NB4 (cell line): ENCODE results near the gene TMA7B.

Experiments used
- DNase-seq: peaks from one replicate; pipeline ENCODE4 v3.0.0; 2010; ENCODE audit warnings: low read depth
- H3K4me3 ChIP-seq: one replicate; pipeline ENCODE4 v1.5.1; 2011; ENCODE audit warnings: mild to moderate bottlenecking, low read depth, low read length, moderate library complexity
- MYC ChIP-seq: IDR thresholded peaks from 2 replicates; pipeline ENCODE4 v1.6.1; 2011; ENCODE audit warnings: low read depth, low read length
- POLR2A ChIP-seq: IDR thresholded peaks from 2 replicates; pipeline ENCODE4 v1.6.1; 2011; ENCODE audit warnings: mild to moderate bottlenecking; ENCODE audit not compliant: insufficient read length; ENCODE audit errors: extremely low read depth
- TF ChIP-seq, protein P1 (sequence below): IDR thresholded peaks from 2 replicates; pipeline ENCODE4 v1.6.1; 2011; ENCODE audit warnings: low read depth, low read length
- TF ChIP-seq, protein P2 (sequence below): IDR thresholded peaks from one replicate; pipeline ENCODE4 v1.5.1; 2012; ENCODE audit warnings: low read depth, low read length

TMA7B gene

DNA sequence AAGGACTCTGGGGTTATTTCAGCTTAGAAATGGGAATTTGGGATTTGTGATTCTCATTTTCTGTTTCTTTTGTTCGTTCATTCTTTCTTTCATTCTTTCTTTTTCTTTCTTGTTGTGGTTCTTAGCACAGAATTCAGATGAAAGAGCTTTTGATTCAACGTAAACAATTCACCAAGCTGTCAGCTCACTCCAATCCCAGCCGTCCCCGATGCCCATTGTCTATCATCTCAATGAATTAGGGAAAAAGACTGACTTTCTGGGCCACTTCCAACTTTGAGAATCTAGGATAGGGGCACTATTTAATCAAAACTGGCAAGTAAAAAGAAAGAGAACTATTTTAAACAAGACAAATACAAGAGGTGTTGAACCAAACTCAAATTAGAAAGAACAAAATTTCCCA lies 25.1 kb upstream of the TMA7B start:
- TF ChIP-seq POLR2A (no peak), MYC (no peak)
- TF ChIP-seq, protein P1, sequence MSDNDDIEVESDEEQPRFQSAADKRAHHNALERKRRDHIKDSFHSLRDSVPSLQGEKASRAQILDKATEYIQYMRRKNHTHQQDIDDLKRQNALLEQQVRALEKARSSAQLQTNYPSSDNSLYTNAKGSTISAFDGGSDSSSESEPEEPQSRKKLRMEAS, result no peak
- TF ChIP-seq, protein P2, sequence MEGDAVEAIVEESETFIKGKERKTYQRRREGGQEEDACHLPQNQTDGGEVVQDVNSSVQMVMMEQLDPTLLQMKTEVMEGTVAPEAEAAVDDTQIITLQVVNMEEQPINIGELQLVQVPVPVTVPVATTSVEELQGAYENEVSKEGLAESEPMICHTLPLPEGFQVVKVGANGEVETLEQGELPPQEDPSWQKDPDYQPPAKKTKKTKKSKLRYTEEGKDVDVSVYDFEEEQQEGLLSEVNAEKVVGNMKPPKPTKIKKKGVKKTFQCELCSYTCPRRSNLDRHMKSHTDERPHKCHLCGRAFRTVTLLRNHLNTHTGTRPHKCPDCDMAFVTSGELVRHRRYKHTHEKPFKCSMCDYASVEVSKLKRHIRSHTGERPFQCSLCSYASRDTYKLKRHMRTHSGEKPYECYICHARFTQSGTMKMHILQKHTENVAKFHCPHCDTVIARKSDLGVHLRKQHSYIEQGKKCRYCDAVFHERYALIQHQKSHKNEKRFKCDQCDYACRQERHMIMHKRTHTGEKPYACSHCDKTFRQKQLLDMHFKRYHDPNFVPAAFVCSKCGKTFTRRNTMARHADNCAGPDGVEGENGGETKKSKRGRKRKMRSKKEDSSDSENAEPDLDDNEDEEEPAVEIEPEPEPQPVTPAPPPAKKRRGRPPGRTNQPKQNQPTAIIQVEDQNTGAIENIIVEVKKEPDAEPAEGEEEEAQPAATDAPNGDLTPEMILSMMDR, result no peak
- DNase-seq, result no peak
- H3K4me3 ChIP-seq, result no peak overlapping the region

DNA sequence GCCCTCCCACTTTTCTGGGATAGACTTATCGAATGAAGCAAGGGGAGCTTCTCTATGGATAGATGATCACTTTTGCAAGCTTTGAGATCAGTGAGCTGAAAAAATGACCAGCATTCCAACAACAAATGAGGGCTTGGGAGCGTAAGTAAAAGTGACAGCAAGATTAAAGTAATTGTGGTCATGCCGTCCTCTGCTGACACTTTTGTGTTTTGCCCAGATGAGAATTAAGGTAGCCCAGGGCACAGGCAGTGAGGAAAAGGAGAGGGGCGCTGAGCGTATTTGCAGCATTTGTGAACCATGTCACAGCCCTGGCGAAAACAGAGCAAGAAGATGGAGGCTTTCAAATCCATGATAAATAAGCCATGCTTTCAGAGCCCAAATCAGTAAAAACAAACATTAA lies 24.6 kb upstream of the TMA7B start:
- no peak for DNase-seq
- H3K4me3 ChIP-seq, result no peak overlapping the region
- TF ChIP-seq POLR2A (no peak), MYC (no peak)
- TF ChIP-seq, protein P1, result no peak
- TF ChIP-seq, protein P2, result no peak

DNA sequence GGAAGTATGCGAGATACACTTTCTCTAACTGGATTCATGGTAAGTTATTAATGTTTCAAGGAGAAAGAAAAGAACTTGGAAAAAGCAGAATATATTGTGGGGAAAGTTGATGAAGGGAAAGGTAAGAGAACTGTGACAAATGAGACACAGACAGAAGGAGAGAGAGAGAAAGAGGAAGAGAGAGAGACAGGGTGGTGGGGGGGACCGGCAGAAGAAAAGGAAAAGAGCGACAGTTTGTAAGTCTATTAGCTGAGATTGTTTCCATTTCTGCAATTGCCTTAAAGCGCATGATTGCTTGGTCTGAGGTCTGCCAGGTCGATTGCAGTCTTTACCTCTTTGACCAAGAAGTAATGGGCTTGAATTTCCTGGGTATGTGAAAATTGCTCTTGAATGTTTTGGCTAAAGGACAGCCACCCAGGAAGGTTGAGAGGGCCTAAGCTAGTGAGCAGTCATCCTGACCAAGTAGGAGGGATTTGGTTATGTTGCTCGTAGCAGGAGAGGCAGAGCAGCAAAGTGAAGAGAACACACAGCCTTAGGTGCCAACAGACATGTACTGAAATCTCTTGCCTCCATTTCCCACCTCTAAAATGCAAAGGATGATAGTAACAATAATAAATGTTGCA lies 23.6 kb upstream of the TMA7B start:
- no peak for DNase-seq
- TF ChIP-seq MYC (no peak), POLR2A (no peak)
- TF ChIP-seq, protein P2, result no peak
- TF ChIP-seq, protein P1, result no peak
- H3K4me3 ChIP-seq, result no peak overlapping the region

DNA sequence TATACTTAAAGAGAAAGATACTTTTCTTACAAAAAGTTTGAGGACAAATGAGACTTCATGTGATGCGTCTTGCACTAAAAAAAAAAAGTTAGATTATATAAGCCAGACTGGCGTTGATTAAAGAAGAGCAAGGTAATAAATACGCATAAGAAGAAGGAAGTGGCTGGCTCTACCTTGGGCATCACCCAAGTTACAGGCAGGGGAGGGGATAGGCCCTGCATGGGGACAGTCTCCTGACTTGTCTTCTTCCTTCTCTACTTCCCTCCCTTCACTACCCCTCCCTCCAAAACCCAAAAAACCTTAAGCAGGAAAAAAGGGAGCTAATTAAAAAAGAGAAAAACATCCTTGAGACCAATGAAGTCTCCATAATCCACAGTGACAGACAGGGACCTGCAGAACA lies 22.3 kb upstream of the TMA7B start:
- H3K4me3 ChIP-seq, result no peak overlapping the region
- DNase-seq, result no peak
- no peak for TF ChIP-seq MYC
- TF ChIP-seq, protein P1, result no peak
- TF ChIP-seq POLR2A, result no peak
- TF ChIP-seq, protein P2, result no peak

DNA sequence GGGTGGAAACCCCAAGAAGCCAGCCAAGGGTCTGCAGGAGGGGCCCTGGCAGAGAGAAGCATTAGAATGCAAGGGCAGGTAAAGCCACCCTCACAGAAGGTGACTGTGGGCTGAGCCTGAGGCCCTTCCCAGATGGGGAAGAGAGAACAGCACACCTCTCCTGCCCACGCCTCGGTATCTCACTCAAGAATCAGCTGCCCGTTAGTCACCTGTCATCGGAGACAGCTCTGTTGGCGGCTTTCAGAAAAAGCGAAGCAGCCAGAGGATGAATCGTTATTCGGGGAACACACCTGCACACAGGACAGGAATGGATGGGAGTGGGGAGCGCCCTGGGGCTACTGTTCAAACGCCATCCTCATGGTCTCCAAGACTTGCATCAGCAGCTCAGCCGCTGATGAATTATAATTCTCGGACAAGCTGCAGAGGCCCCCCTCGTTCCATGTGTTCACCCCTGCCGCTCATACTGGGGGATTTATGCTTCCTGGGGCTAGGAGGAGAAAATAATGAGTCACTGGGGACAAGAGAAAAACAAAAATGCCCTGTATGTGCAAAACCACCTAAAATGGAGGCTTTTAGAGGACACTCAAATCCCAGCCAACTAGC lies 21.6 kb upstream of the TMA7B start:
- DNase-seq, result no peak
- TF ChIP-seq MYC, result no peak
- TF ChIP-seq POLR2A, result no peak
- TF ChIP-seq, protein P1, result no peak
- no peak overlapping the region for H3K4me3 ChIP-seq

DNA sequence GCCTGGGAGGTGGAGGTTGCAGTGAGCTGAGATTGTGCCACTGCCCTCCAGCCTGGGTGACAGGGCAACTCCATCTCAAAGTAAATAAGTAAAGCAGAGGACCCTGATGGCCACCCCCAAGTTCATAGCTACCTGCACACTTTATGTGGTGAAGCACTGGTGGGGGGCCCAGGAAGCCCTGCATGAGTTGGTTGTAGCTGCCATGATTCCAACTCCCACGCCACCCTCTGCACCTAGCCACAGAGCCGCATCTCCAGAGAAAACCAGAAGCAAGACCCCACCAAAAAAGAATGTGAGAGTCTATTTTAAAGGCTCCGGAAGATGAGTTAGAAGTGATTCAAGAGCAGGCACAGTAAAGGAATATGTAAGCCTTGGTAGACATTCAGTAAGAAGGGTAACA lies 20.4 kb upstream of the TMA7B start:
- TF ChIP-seq MYC (no peak), POLR2A (no peak)
- TF ChIP-seq, protein P1, result no peak
- TF ChIP-seq, protein P2, result no peak

More for the DNA sequence above, 20.4 kb upstream of the TMA7B start:
- no peak for DNase-seq
- H3K4me3 ChIP-seq, result no peak overlapping the region
